B cell (primary cell): Measurements from ENCODE around the gene DIP2B.

ENCODE experiments used
- EZH2 ChIP-seq: IDR thresholded peaks from 2 replicates; pipeline ENCODE4 v1.6.1; 2012; ENCODE audit warnings: borderline replicate concordance, low read depth, mild to moderate bottlenecking, moderate library complexity, low read length; ENCODE audit not compliant: insufficient read depth, poor library complexity, severe bottlenecking
- TF ChIP-seq, protein P1 (sequence below): fragments of 200-600 bp; IDR thresholded peaks from one replicate; pipeline ENCODE4 v1.8.0; 2022; ENCODE audit warnings: antibody characterized with exemption, mild to moderate bottlenecking

DNA sequence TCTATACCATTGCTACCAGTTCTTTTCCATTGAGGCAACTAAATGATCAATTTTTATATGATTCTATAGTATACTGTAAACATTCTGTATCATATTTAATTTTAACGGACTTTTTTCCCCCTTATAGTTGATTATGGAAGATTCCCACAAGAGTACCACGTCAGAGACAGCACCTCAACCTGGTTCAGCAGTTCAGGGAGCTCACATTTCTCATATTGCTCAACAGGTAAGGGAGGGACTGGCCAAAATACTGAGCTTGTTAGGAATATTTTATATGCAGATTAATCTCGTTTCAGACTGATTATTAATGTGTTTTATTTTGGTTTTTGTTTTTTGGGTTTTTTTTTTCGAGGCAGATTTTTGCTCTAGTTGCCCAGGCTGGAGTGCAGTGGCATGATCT is 275.2 kb downstream of the DIP2B start:
- TF ChIP-seq, protein P1, sequence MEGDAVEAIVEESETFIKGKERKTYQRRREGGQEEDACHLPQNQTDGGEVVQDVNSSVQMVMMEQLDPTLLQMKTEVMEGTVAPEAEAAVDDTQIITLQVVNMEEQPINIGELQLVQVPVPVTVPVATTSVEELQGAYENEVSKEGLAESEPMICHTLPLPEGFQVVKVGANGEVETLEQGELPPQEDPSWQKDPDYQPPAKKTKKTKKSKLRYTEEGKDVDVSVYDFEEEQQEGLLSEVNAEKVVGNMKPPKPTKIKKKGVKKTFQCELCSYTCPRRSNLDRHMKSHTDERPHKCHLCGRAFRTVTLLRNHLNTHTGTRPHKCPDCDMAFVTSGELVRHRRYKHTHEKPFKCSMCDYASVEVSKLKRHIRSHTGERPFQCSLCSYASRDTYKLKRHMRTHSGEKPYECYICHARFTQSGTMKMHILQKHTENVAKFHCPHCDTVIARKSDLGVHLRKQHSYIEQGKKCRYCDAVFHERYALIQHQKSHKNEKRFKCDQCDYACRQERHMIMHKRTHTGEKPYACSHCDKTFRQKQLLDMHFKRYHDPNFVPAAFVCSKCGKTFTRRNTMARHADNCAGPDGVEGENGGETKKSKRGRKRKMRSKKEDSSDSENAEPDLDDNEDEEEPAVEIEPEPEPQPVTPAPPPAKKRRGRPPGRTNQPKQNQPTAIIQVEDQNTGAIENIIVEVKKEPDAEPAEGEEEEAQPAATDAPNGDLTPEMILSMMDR = no peak
- TF ChIP-seq EZH2 = no peak
